ENCODE measurements around the gene IL2RA.

GRCh38 chr10:6069081-6069931 is 7.1 kb upstream of the IL2RA start:
- no peak for TF ChIP-seq ARNTL (CRISPR knock-in tag; IDR thresholded peaks at IDR 0.05; ENCODE audit: borderline replicate concordance, low read depth)
- TF ChIP-seq PATZ1 (CRISPR knock-in tag; IDR thresholded peaks at IDR 0.05; ENCODE audit: borderline replicate concordance), result no peak
- TF ChIP-seq RARB (CRISPR knock-in tag; IDR thresholded peaks at IDR 0.05), result no peak
- TF ChIP-seq PPARA (CRISPR knock-in tag; IDR thresholded peaks at IDR 0.05; ENCODE audit: borderline replicate concordance), result no peak
- no peak for TF ChIP-seq ZC3H10 (CRISPR knock-in tag; IDR thresholded peaks at IDR 0.05)
- TF ChIP-seq CREB5 (CRISPR knock-in tag; IDR thresholded peaks at IDR 0.05; ENCODE audit: low read depth), result no peak
- no peak for TF ChIP-seq TOX (CRISPR knock-in tag; IDR thresholded peaks at IDR 0.05; ENCODE audit: borderline replicate concordance)
- TF ChIP-seq ZFP3 (CRISPR knock-in tag; IDR thresholded peaks at IDR 0.05), result no peak
- no peak for TF ChIP-seq ZNF565 (CRISPR knock-in tag; conservative IDR thresholded peaks at IDR 0.05; ENCODE audit: low read depth)

Measured in SK-N-SH treated with all-trans-retinoic acid at 6 μM for 48 hours (cell line).